ENCODE results near the gene ABCA13. TPM values are rescaled to one million over a fixed set of nuclear protein-coding genes. Genes with fewer than 3 reads are reported as not detected.

Gene ABCA13
- total RNA-seq, 1 donor from 2014 or later: not detected

GRCh38 chr7:48154792-48155413 is 16.4 kb upstream of the ABCA13 start:
- Mint-ChIP-seq H3K36me3 (ENCODE audit: low read depth) (no peaks in the 10 kb centered on the region), H3K4me3 (no peak overlapping the region), H3K4me1 (no peaks in the 10 kb centered on the region), H3K27ac (no peak overlapping the region), H3K27me3 (peaks cover 21% of the 10 kb centered on the region), H3K9me3 (no peaks in the 10 kb centered on the region)
- peak; percentile 80 for DNase-seq
- intact Hi-C loops (cut with micrococcal nuclease): loop anchor here (1.0 kb wide), 1 partner anchor 210 kb away; no protein-coding TSS in a partner anchor

GRCh38 chr7:48158404-48158803 is 12.9 kb upstream of the ABCA13 start:
- H3K36me3 Mint-ChIP-seq (ENCODE audit: low read depth): no peaks in the 10 kb centered on the region
- no peak overlapping the region for H3K27ac Mint-ChIP-seq
- H3K27me3 Mint-ChIP-seq: peaks cover 18% of the 10 kb centered on the region
- intact Hi-C loops (cut with micrococcal nuclease): no loop called here
- H3K9me3 Mint-ChIP-seq: peaks cover 2% of the 10 kb centered on the region
- no peak for DNase-seq
- H3K4me1 Mint-ChIP-seq: peaks cover 5% of the 10 kb centered on the region
- no peak overlapping the region for H3K4me3 Mint-ChIP-seq

- Mint-ChIP-seq H3K9me3 (peaks cover 4% of the 10 kb centered on the region), H3K4me3 (no peak overlapping the region), H3K4me1 (peaks cover 5% of the 10 kb centered on the region), H3K27ac (no peak overlapping the region), H3K27me3 (peaks cover 29% of the 10 kb centered on the region), H3K36me3 (ENCODE audit: low read depth) (no peaks in the 10 kb centered on the region)
- intact Hi-C loops (cut with micrococcal nuclease): no loop called here
- DNase-seq: peak; percentile 16
Observed at GRCh38 chr7:48161407-48162125, 9.7 kb upstream of the ABCA13 start.

GRCh38 chr7:48165157-48165556 is 6.1 kb upstream of the ABCA13 start:
- H3K27ac Mint-ChIP-seq: no peak overlapping the region
- peaks cover 4% of the 10 kb centered on the region for H3K9me3 Mint-ChIP-seq
- no peak overlapping the region for H3K4me3 Mint-ChIP-seq
- intact Hi-C loops (cut with micrococcal nuclease): no loop called here
- DNase-seq: no peak
- no peaks in the 10 kb centered on the region for H3K36me3 Mint-ChIP-seq (ENCODE audit: low read depth)
- peaks cover 33% of the 10 kb centered on the region for H3K27me3 Mint-ChIP-seq
- H3K4me1 Mint-ChIP-seq: peaks cover 5% of the 10 kb centered on the region

- no peak for DNase-seq
- Mint-ChIP-seq H3K4me3 (no peak overlapping the region), H3K27me3 (peaks cover 34% of the 10 kb centered on the region), H3K27ac (no peak overlapping the region), H3K36me3 (ENCODE audit: low read depth) (no peaks in the 10 kb centered on the region), H3K9me3 (peaks cover 4% of the 10 kb centered on the region), H3K4me1 (no peaks in the 10 kb centered on the region)
- intact Hi-C loops (cut with micrococcal nuclease): no loop called here
Observed at GRCh38 chr7:48168159-48168558, 3.1 kb upstream of the ABCA13 start.

- Mint-ChIP-seq H3K4me3 (no peak overlapping the region), H3K27ac (no peak overlapping the region), H3K36me3 (ENCODE audit: low read depth) (no peaks in the 10 kb centered on the region), H3K4me1 (no peaks in the 10 kb centered on the region), H3K27me3 (peaks cover 29% of the 10 kb centered on the region), H3K9me3 (no peaks in the 10 kb centered on the region)
- DNase-seq: no peak
- intact Hi-C loops (cut with micrococcal nuclease): no loop called here
Observed at GRCh38 chr7:48170506-48170905, 752 bp upstream of the ABCA13 start.

GRCh38 chr7:48173313-48173712 is 2.1 kb downstream of the ABCA13 start:
- intact Hi-C loops (cut with micrococcal nuclease): no loop called here
- no peak overlapping the region for H3K27ac Mint-ChIP-seq

GRCh38 chr7:48173756-48174382 is 2.6 kb downstream of the ABCA13 start:
- Mint-ChIP-seq H3K9me3 (no peaks in the 10 kb centered on the region), H3K27ac (no peak overlapping the region), H3K27me3 (peaks cover 12% of the 10 kb centered on the region), H3K4me1 (no peaks in the 10 kb centered on the region), H3K4me3 (no peak overlapping the region), H3K36me3 (ENCODE audit: low read depth) (no peaks in the 10 kb centered on the region)
- intact Hi-C loops (cut with micrococcal nuclease): no loop called here
- no peak for DNase-seq

More at GRCh38 chr7:48173313-48173712, 2.1 kb downstream of the ABCA13 start:
- Mint-ChIP-seq H3K4me3 (no peak overlapping the region), H3K4me1 (no peaks in the 10 kb centered on the region), H3K27me3 (peaks cover 12% of the 10 kb centered on the region), H3K9me3 (no peaks in the 10 kb centered on the region), H3K36me3 (ENCODE audit: low read depth) (no peaks in the 10 kb centered on the region)
- no peak for DNase-seq

- Mint-ChIP-seq H3K9me3 (no peaks in the 10 kb centered on the region), H3K36me3 (ENCODE audit: low read depth) (no peaks in the 10 kb centered on the region), H3K27me3 (peaks cover 7% of the 10 kb centered on the region), H3K4me1 (no peaks in the 10 kb centered on the region), H3K27ac (no peak overlapping the region), H3K4me3 (no peak overlapping the region)
- DNase-seq: no peak
- intact Hi-C loops (cut with micrococcal nuclease): no loop called here
Observed at GRCh38 chr7:48175019-48175418, 3.8 kb downstream of the ABCA13 start.

- H3K4me1 Mint-ChIP-seq: no peaks in the 10 kb centered on the region
- no peak for DNase-seq
- intact Hi-C loops (cut with micrococcal nuclease): no loop called here
- H3K9me3 Mint-ChIP-seq: no peaks in the 10 kb centered on the region
- H3K4me3 Mint-ChIP-seq: no peak overlapping the region
- H3K36me3 Mint-ChIP-seq (ENCODE audit: low read depth): no peaks in the 10 kb centered on the region
- no peak overlapping the region for H3K27ac Mint-ChIP-seq
- H3K27me3 Mint-ChIP-seq: peaks cover 7% of the 10 kb centered on the region
Observed at GRCh38 chr7:48176356-48176893, 5.2 kb downstream of the ABCA13 start.

- intact Hi-C loops (cut with micrococcal nuclease): no loop called here
- Mint-ChIP-seq H3K4me1 (no peaks in the 10 kb centered on the region), H3K4me3 (no peak overlapping the region), H3K9me3 (no peaks in the 10 kb centered on the region), H3K27ac (no peak overlapping the region), H3K27me3 (peaks cover 7% of the 10 kb centered on the region), H3K36me3 (ENCODE audit: low read depth) (no peaks in the 10 kb centered on the region)
- no peak for DNase-seq
Observed at GRCh38 chr7:48177271-48177670, 6.0 kb downstream of the ABCA13 start.

GRCh38 chr7:48179496-48180030 is 8.3 kb downstream of the ABCA13 start:
- Mint-ChIP-seq H3K27me3 (no peaks in the 10 kb centered on the region), H3K4me3 (no peak overlapping the region), H3K9me3 (no peaks in the 10 kb centered on the region), H3K36me3 (ENCODE audit: low read depth) (no peaks in the 10 kb centered on the region), H3K27ac (no peak overlapping the region), H3K4me1 (peaks cover 3% of the 10 kb centered on the region)
- intact Hi-C loops (cut with micrococcal nuclease): no loop called here
- DNase-seq: no peak

GRCh38 chr7:48180981-48181380 is 9.7 kb downstream of the ABCA13 start:
- Mint-ChIP-seq H3K36me3 (ENCODE audit: low read depth) (no peaks in the 10 kb centered on the region), H3K4me1 (peaks cover 3% of the 10 kb centered on the region), H3K27ac (no peak overlapping the region), H3K9me3 (no peaks in the 10 kb centered on the region), H3K4me3 (no peak overlapping the region), H3K27me3 (peaks cover 4% of the 10 kb centered on the region)
- no peak for DNase-seq
- intact Hi-C loops (cut with micrococcal nuclease): no loop called here

Data from activated CD4-positive, alpha-beta T cell treated with anti-CD3 and anti-CD28 coated beads, Interleukin-2, amount 10 ng/mL, durations not matched to agents 24 days and 14 days (primary cell).